Astrocyte (in vitro differentiated cells and primary cell): ENCODE measurements around the gene GLP1R. TPM values are rescaled to one million over a fixed set of nuclear protein-coding genes. Genes with fewer than 3 reads are reported as not detected.

Experiments used
- DNase-seq: peaks from one replicate; pipeline ENCODE4 v3.0.0-alpha.2; 2010; ENCODE audit warnings: low read depth
- FAIRE-seq: peaks from 2 replicates; lab custom pipeline; 2011; peaks lifted over from hg19 to GRCh38; lab: Jason Lieb, UNC
- H2AFZ ChIP-seq: 2 replicates; pipeline ENCODE4 v1.6.0; 2012; ENCODE audit warnings: low read depth, low read length, inconsistent platforms
- H3K27ac ChIP-seq: 2 replicates; pipeline ENCODE4 v1.5.1; 2011; ENCODE audit warnings: low read depth, low read length, inconsistent platforms
- H3K27me3 ChIP-seq: 2 replicates; pipeline ENCODE4 v1.6.0; 2011; ENCODE audit warnings: low read length, inconsistent platforms; ENCODE audit not compliant: insufficient read depth
- H3K36me3 ChIP-seq: 2 replicates; pipeline ENCODE4 v1.5.1; 2011; ENCODE audit warnings: low read length, inconsistent platforms; ENCODE audit not compliant: insufficient read depth
- H3K4me1 ChIP-seq: 2 replicates; pipeline ENCODE4 v1.5.1; 2011; ENCODE audit warnings: low read length, inconsistent platforms; ENCODE audit not compliant: insufficient read depth
- H3K4me2 ChIP-seq: 2 replicates; pipeline ENCODE4 v1.6.0; 2012; ENCODE audit warnings: low read length, inconsistent platforms
- H3K4me3 ChIP-seq: 2 replicates; pipeline ENCODE4 v1.5.1; 2011; ENCODE audit warnings: low read depth, mild to moderate bottlenecking, low read length, inconsistent platforms; ENCODE audit not compliant: insufficient read depth
- H3K79me2 ChIP-seq: 2 replicates; pipeline ENCODE4 v1.6.0; 2012; ENCODE audit warnings: mild to moderate bottlenecking, low read length, inconsistent platforms; ENCODE audit not compliant: insufficient read depth
- H3K9ac ChIP-seq: 2 replicates; pipeline ENCODE4 v1.6.0; 2012; ENCODE audit warnings: mild to moderate bottlenecking, low read length, inconsistent platforms
- H3K9me3 ChIP-seq: 2 replicates; pipeline ENCODE4 v1.5.1; 2012; ENCODE audit warnings: low read depth, mild to moderate bottlenecking, low read length, inconsistent platforms; ENCODE audit not compliant: insufficient read depth
- H4K20me1 ChIP-seq: 2 replicates; pipeline ENCODE4 v1.6.0; 2012; ENCODE audit warnings: low read length, inconsistent platforms; ENCODE audit not compliant: insufficient read depth
- H3K27ac Mint-ChIP-seq: one replicate; pipeline ENCODE4 v1.8.0; 2021; ENCODE audit warnings: mild to moderate bottlenecking, mixed read lengths; ENCODE audit not compliant: unreplicated experiment
- H3K27me3 Mint-ChIP-seq: one replicate; pipeline ENCODE4 v1.8.0; 2021; ENCODE audit warnings: low read depth, mixed read lengths; ENCODE audit not compliant: unreplicated experiment
- H3K36me3 Mint-ChIP-seq: one replicate; pipeline ENCODE4 v1.8.0; 2021; ENCODE audit warnings: low read depth, mixed read lengths; ENCODE audit not compliant: unreplicated experiment
- H3K4me1 Mint-ChIP-seq: one replicate; pipeline ENCODE4 v1.8.0; 2021; ENCODE audit warnings: low read depth, mixed read lengths; ENCODE audit not compliant: unreplicated experiment
- H3K4me3 Mint-ChIP-seq: one replicate; pipeline ENCODE4 v1.8.0; 2021; ENCODE audit warnings: mild to moderate bottlenecking, moderate library complexity, mixed read lengths; ENCODE audit not compliant: unreplicated experiment
- H3K9me3 Mint-ChIP-seq: one replicate; pipeline ENCODE4 v1.8.0; 2021; ENCODE audit warnings: mild to moderate bottlenecking, mixed read lengths; ENCODE audit not compliant: unreplicated experiment
- EZH2 ChIP-seq: IDR thresholded peaks from 2 replicates; pipeline ENCODE4 v1.6.1; 2012; ENCODE audit warnings: mild to moderate bottlenecking, low read length, inconsistent platforms; ENCODE audit not compliant: insufficient read depth
- total RNA-seq: library from RNA; stranded (reverse); gene quantifications from 2 replicates; pipeline ENCODE4 v1.2.1, GENCODE V29; 2021
- TF ChIP-seq, protein P1 (sequence below): IDR thresholded peaks from 2 replicates; pipeline ENCODE4 v1.5.1; 2011; ENCODE audit warnings: low read depth, mild to moderate bottlenecking, inconsistent platforms, low read length, moderate library complexity; ENCODE audit not compliant: insufficient read depth

The GLP1R gene
- total RNA-seq, 1 donor from 2014 or later = not detected

GRCh38 chr6:39074486-39074885 is 25.9 kb downstream of the GLP1R start:
- H3K9me3 ChIP-seq = no peaks in the 10 kb centered on the region
- no peak overlapping the region for H3K9ac ChIP-seq
- Mint-ChIP-seq H3K4me1 (no peaks in the 10 kb centered on the region), H3K27me3 (peaks cover 48% of the 10 kb centered on the region), H3K36me3 (no peaks in the 10 kb centered on the region), H3K9me3 (peaks cover 2% of the 10 kb centered on the region), H3K4me3 (no peak overlapping the region), H3K27ac (no peak overlapping the region)
- no peak overlapping the region for H3K4me2 ChIP-seq
- no peaks in the 10 kb centered on the region for H3K27me3 ChIP-seq
- H4K20me1 ChIP-seq = no peaks in the 10 kb centered on the region
- H2AFZ ChIP-seq = no peak overlapping the region
- H3K27ac ChIP-seq = no peak overlapping the region
- DNase-seq (no peak), FAIRE-seq (no peak)
- H3K4me3 ChIP-seq = no peak overlapping the region
- H3K79me2 ChIP-seq = no peaks in the 10 kb centered on the region
- TF ChIP-seq EZH2 = no peak
- TF ChIP-seq, protein P1, sequence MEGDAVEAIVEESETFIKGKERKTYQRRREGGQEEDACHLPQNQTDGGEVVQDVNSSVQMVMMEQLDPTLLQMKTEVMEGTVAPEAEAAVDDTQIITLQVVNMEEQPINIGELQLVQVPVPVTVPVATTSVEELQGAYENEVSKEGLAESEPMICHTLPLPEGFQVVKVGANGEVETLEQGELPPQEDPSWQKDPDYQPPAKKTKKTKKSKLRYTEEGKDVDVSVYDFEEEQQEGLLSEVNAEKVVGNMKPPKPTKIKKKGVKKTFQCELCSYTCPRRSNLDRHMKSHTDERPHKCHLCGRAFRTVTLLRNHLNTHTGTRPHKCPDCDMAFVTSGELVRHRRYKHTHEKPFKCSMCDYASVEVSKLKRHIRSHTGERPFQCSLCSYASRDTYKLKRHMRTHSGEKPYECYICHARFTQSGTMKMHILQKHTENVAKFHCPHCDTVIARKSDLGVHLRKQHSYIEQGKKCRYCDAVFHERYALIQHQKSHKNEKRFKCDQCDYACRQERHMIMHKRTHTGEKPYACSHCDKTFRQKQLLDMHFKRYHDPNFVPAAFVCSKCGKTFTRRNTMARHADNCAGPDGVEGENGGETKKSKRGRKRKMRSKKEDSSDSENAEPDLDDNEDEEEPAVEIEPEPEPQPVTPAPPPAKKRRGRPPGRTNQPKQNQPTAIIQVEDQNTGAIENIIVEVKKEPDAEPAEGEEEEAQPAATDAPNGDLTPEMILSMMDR = no peak
- H3K4me1 ChIP-seq = no peaks in the 10 kb centered on the region
- H3K36me3 ChIP-seq = no peaks in the 10 kb centered on the region

GRCh38 chr6:39075010-39075686 is 26.6 kb downstream of the GLP1R start:
- no peak overlapping the region for H2AFZ ChIP-seq
- Mint-ChIP-seq H3K9me3 (peaks cover 2% of the 10 kb centered on the region), H3K36me3 (no peaks in the 10 kb centered on the region), H3K4me3 (no peak overlapping the region), H3K27me3 (peaks cover 49% of the 10 kb centered on the region), H3K4me1 (no peaks in the 10 kb centered on the region), H3K27ac (no peak overlapping the region)
- H3K27me3 ChIP-seq = no peaks in the 10 kb centered on the region
- H3K4me2 ChIP-seq = no peak overlapping the region
- H4K20me1 ChIP-seq = no peaks in the 10 kb centered on the region
- H3K27ac ChIP-seq = no peak overlapping the region
- no peaks in the 10 kb centered on the region for H3K4me1 ChIP-seq
- FAIRE-seq (no peak), DNase-seq (no peak)
- no peaks in the 10 kb centered on the region for H3K79me2 ChIP-seq
- no peak overlapping the region for H3K9ac ChIP-seq
- H3K36me3 ChIP-seq = no peaks in the 10 kb centered on the region
- no peak overlapping the region for H3K4me3 ChIP-seq
- H3K9me3 ChIP-seq = no peaks in the 10 kb centered on the region
- TF ChIP-seq EZH2 = no peak
- TF ChIP-seq, protein P1 = no peak

DNA sequence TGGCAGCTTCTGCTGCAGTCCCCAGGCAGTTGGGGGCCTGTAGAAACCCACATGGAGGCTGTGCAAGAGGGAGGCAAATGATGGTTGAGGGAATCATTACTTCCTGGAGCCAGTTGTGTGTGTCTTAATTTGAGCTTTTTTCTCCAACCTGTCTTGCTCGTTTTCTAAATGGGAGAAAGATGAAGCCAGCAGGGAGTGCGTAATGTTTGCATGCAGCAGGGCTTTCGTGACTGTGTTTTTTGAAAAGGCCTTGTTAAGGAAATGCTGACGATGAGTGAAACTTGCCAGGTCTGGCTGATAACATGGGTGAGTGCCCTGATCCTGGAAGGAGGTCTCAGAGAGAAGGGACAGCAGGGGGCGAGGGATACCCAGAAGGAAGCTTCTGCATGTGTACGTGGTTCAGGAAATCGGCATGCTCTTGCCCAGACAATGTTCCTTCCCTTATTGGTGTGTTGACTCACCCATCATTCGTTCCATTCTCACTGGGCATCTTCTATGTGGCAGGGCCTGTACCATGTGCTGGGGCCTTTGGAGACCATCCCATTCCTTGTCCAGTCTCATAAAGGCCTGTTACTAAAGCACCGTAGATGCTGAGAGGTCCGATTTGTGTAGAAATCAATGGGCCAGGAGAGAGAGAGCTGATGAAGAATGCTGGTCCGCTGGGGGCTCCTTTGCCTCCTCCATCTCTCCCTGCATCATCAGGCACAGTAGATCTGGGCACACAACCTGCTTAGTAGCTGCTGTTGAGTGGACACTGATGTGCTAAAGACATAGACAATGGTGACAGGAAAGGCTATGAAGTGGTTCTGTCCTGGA is 27.4 kb downstream of the GLP1R start:
- DNase-seq (no peak), FAIRE-seq (no peak)
- Histone ChIP-seq H3K79me2 (no peaks in the 10 kb centered on the region), H3K9me3 (no peaks in the 10 kb centered on the region), H3K4me1 (no peaks in the 10 kb centered on the region), H2AFZ (no peak overlapping the region), H3K27me3 (no peaks in the 10 kb centered on the region), H3K36me3 (no peaks in the 10 kb centered on the region), H3K4me2 (no peak overlapping the region), H3K4me3 (no peak overlapping the region), H4K20me1 (no peaks in the 10 kb centered on the region), H3K9ac (no peak overlapping the region), H3K27ac (no peak overlapping the region)
- H3K27ac Mint-ChIP-seq = no peak overlapping the region
- H3K9me3 Mint-ChIP-seq = peaks cover 2% of the 10 kb centered on the region
- H3K27me3 Mint-ChIP-seq = peaks cover 56% of the 10 kb centered on the region
- H3K4me3 Mint-ChIP-seq = no peak overlapping the region
- no peaks in the 10 kb centered on the region for H3K4me1 Mint-ChIP-seq
- no peaks in the 10 kb centered on the region for H3K36me3 Mint-ChIP-seq
- no peak for TF ChIP-seq EZH2
- TF ChIP-seq, protein P1 = no peak
